GM12878 (cell line): ENCODE data around the gene MTHFR. TPM values are rescaled to one million over a fixed set of nuclear protein-coding genes. Genes with fewer than 3 reads are reported as not detected.

Source experiments
- BACH1 ChIP-seq: fragments of 450-650 bp; IDR thresholded peaks from 2 replicates; pipeline ENCODE4 v1.6.1; 2017; ENCODE audit warnings: mild to moderate bottlenecking, borderline replicate concordance
- CEBPB ChIP-seq, 2 experiments: fragments of 150-350 bp in 1 of 2; IDR thresholded peaks; 2 replicates each; pipeline ENCODE4 v1.6.1; 2012 to 2014; ENCODE audit warnings: low read depth in 2 of 2, low read length in 2 of 2, borderline replicate concordance in 1 of 2, inconsistent platforms in 1 of 2
- E2F4 ChIP-seq: IDR thresholded peaks from 2 replicates; pipeline ENCODE4 v1.6.1; 2012; ENCODE audit warnings: low read depth, low read length, improper control_type of control experiment
- EED ChIP-seq: sonication (generic); IDR thresholded peaks from 2 replicates; pipeline ENCODE4 v1.6.1; 2016; ENCODE audit warnings: antibody characterized with exemption, low read depth
- EP300 ChIP-seq, 2 experiments: fragments of 150-350 bp in 1 of 2; IDR thresholded peaks; 2 replicates each; pipeline ENCODE4 v1.6.1; 2011 to 2012; ENCODE audit warnings: low read depth in 2 of 2, low read length in 2 of 2, borderline replicate concordance in 1 of 2, improper control_type of control experiment in 1 of 2, inconsistent platforms in 1 of 2; ENCODE audit not compliant: control insufficient read depth in 1 of 2
- ETV6 ChIP-seq, 2 experiments: fragments of 450-650 bp in 1 of 2; IDR thresholded peaks in 1 of 2; conservative IDR thresholded peaks in 1 of 2; 2 replicates each; pipeline ENCODE4 v1.6.1; 2014; ENCODE audit warnings: antibody characterized with exemption in 1 of 2, borderline replicate concordance in 1 of 2, low read depth in 1 of 2, mild to moderate bottlenecking in 1 of 2, moderate library complexity in 1 of 2
- IRF4 ChIP-seq: IDR thresholded peaks from 2 replicates; pipeline ENCODE4 v1.6.1; 2011; ENCODE audit warnings: low read depth, low read length
- KAT2A ChIP-seq: conservative IDR thresholded peaks from 2 replicates; pipeline ENCODE4 v1.6.1; 2011; ENCODE audit warnings: low read depth, low read length; ENCODE audit not compliant: control insufficient read depth
- MXI1 ChIP-seq: fragments of 150-350 bp; IDR thresholded peaks from 2 replicates; pipeline ENCODE4 v1.6.1; 2011; ENCODE audit warnings: low read depth, mild to moderate bottlenecking, inconsistent platforms, low read length, improper control_type of control experiment
- NR2C1 ChIP-seq: fragments of 450-650 bp; IDR thresholded peaks from 2 replicates; pipeline ENCODE4 v1.6.1; 2017; ENCODE audit warnings: antibody characterized with exemption, mild to moderate bottlenecking, moderate library complexity
- PKNOX1 ChIP-seq: fragments of 450-650 bp; IDR thresholded peaks from 2 replicates; pipeline ENCODE4 v1.6.1; 2016; ENCODE audit warnings: mild to moderate bottlenecking
- SKIL ChIP-seq: fragments of 450-650 bp; IDR thresholded peaks from 2 replicates; pipeline ENCODE4 v1.6.1; 2017; ENCODE audit warnings: mild to moderate bottlenecking, low read depth, inconsistent platforms; ENCODE audit not compliant: poor library complexity, severe bottlenecking
- SPI1 ChIP-seq: IDR thresholded peaks from 2 replicates; pipeline ENCODE4 v1.6.1; 2011; ENCODE audit warnings: low read depth, mild to moderate bottlenecking, low read length, moderate library complexity, borderline replicate concordance; ENCODE audit not compliant: insufficient read depth
- SRF ChIP-seq, 2 experiments: IDR thresholded peaks; 2 replicates each; pipeline ENCODE4 v1.6.1; 2011; ENCODE audit warnings: low read depth in 2 of 2, low read length in 2 of 2, mild to moderate bottlenecking in 1 of 2, moderate library complexity in 1 of 2
- STAT1 ChIP-seq: fragments of 450-650 bp; conservative IDR thresholded peaks from 2 replicates; pipeline ENCODE4 v1.6.1; 2014; ENCODE audit warnings: antibody characterized with exemption, mild to moderate bottlenecking
- TCF12 ChIP-seq: IDR thresholded peaks from 2 replicates; pipeline ENCODE4 v1.6.1; 2011; ENCODE audit warnings: low read depth, mild to moderate bottlenecking, low read length
- USF2 ChIP-seq: IDR thresholded peaks from 2 replicates; pipeline ENCODE4 v1.6.1; 2011; ENCODE audit warnings: low read depth, low read length, improper control_type of control experiment, borderline replicate concordance
- ZBTB11 ChIP-seq: fragments of 450-650 bp; formaldehyde crosslinking; IDR thresholded peaks from 2 replicates; pipeline ENCODE4 v1.5.0; 2022; ENCODE audit warnings: mild to moderate bottlenecking, missing genetic modification characterization
- ZNF24 ChIP-seq: fragments of 450-650 bp; IDR thresholded peaks from 2 replicates; pipeline ENCODE4 v1.6.1; 2017; ENCODE audit warnings: antibody characterized with exemption, mild to moderate bottlenecking
- polyA plus RNA-seq, 11 experiments: library from polyadenylated mRNA; depleted of rRNA in 4 of 11; unstranded in 6 of 11; stranded (reverse) in 5 of 11; fragments of >200 nt; fragmentation: Nextera tagmentation in 4 of 11; fragmentation: Illumina TruSeq in 1 of 11; extraction: Ambion mirVana in 4 of 11; extraction: Trizol in 1 of 11; gene quantifications; 1 replicate in 1 of 11; 2 replicates in 10 of 11; pipeline versions ENCODE4 v1.2.1 to v1.2.3, GENCODE V29; 2011 to 2016; ENCODE audit warnings: inconsistent platforms in 2 of 11, missing spikeins in 2 of 11, low read depth in 1 of 11
- total RNA-seq, 4 experiments: library from RNA; depleted of rRNA in 3 of 4; stranded (reverse); fragments of >200 nt in 3 of 4; fragmentation: Illumina TruSeq in 1 of 4; extraction: Trizol in 1 of 4; gene quantifications; 2 replicates each; pipeline versions ENCODE4 v1.2.1 to v1.2.3, GENCODE V29; 2013 to 2021

Gene MTHFR
- total and polyA plus RNA-seq, 10 of the 15 experiments (the other 5 are each of a cell fraction or from before 2014, with no cell fraction given): 1.0 to 16.8 (median 9.4) TPM

- no peak for TF ChIP-seq ETV6 (conservative IDR thresholded peaks at IDR 0.05 in 1 of 2, IDR thresholded peaks at IDR 0.05 in 1 of 2; ENCODE audit: borderline replicate concordance in 1 of 2, low read depth in 1 of 2)
- TF ChIP-seq BACH1: peak; percentile 21; the same call in 1 of the 2 replicates
- TF ChIP-seq CEBPB (IDR thresholded peaks at IDR 0.05; ENCODE audit: borderline replicate concordance in 1 of 2, low read depth in 2 of 2, low read length in 2 of 2): no peak
- TF ChIP-seq SPI1: no peak; the same call in 1 of the 2 replicates
- TF ChIP-seq EED: 0 out of 2 replicates have a peak, but pooled peaks have one; percentile 23
- TF ChIP-seq EP300 (IDR thresholded peaks at IDR 0.05; ENCODE audit: borderline replicate concordance in 1 of 2, control insufficient read depth in 1 of 2, low read depth in 2 of 2, low read length in 2 of 2): peak; percentile 39 to 72; a peak in 3 of 4 replicates
- TF ChIP-seq IRF4: no peak
- TF ChIP-seq TCF12: peak; percentile 19; the same call in 1 of the 2 replicates
- peak; percentile 95 for TF ChIP-seq PKNOX1
- TF ChIP-seq STAT1: no peak
- no peak for TF ChIP-seq SKIL
- peak; percentile 100 for TF ChIP-seq USF2
- 0 out of 2 replicates have a peak, but pooled peaks have one; percentile 42 for TF ChIP-seq ZBTB11 (CRISPR knock-in tag)
- no peak; the same call in 1 of the 2 replicates for TF ChIP-seq ZNF24
- TF ChIP-seq MXI1: no peak
- peak; percentile 8 to 82; a peak in 2 of 4 replicates for TF ChIP-seq SRF (IDR thresholded peaks at IDR 0.05; ENCODE audit: low read depth in 2 of 2, low read length in 2 of 2)
- TF ChIP-seq E2F4: no peak
- peak; percentile 35; the same call in 1 of the 2 replicates for TF ChIP-seq NR2C1
- no peak for TF ChIP-seq KAT2A
Observed at GRCh38 chr1:11805422-11806306, at the start of gene MTHFR, which contains the start of gene CLCN6 (continued).
